ENCODE results near the gene SNX18. TPM values are rescaled to one million over a fixed set of nuclear protein-coding genes. Genes with fewer than 3 reads are reported as not detected.

The SNX18 gene
- polyA plus RNA-seq, 1 of the 3 experiments (the other 2 are of a cell fraction) = 4.6 TPM

DNA sequence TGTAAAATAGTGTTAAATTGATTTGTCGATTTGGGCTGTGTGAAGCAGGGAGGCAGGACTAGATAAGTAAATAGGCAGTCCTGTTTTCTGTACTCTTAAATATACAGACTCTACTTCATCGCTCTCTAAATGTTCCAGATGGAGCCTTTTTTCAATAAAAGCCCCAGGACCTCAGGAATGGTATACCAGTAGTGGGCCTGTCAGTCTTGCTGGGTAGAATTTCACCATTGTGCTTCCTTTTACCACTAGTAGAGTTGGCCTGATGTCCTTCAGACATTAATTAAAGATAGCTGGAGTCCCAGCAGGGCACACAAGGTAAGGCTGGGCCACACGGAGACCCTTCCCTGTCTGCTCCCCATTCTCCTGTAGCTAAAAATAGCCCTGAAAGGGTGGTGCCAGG lies 6.0 kb downstream of the SNX18 start:
- WGBS (ENCODE audit: low lambda C conversion rate) = 94% methylated on average over 3 of the region's 3 CpGs
- Histone ChIP-seq H3K9me3 (no peaks in the 10 kb centered on the region), H3K4me1 (ENCODE audit: control insufficient read depth in 1 of 2, insufficient read depth in 2 of 2, low read depth in 1 of 2, low read length in 1 of 2) (peaks cover 4 to 43% of the 10 kb centered on the region in 2 experiments; a peak in 3 of 4 replicates), H2AFZ (ENCODE audit: low read depth) (no peak overlapping the region), H3K36me3 (replicated peaks in 1 of 2; ENCODE audit: control insufficient read depth in 1 of 2, insufficient read depth in 2 of 2, low read length in 1 of 2) (peaks cover 6 to 8% of the 10 kb centered on the region in 2 experiments), H3K4me2 (no peak overlapping the region), H3K27me3 (ENCODE audit: insufficient read depth) (no peaks in the 10 kb centered on the region), H3F3A (replicated peaks; ENCODE audit: insufficient read depth) (no peaks in the 10 kb centered on the region), H3K9me2 (no peaks in the 10 kb centered on the region), H3K79me2 (ENCODE audit: insufficient read depth) (peaks cover 52% of the 10 kb centered on the region), H4K20me1 (ENCODE audit: insufficient read depth) (no peaks in the 10 kb centered on the region), H3K4me3 (ENCODE audit: low read depth in 2 of 2, low read length in 1 of 2) (no peak overlapping the region), H3K9ac (no peak overlapping the region), H3K27ac (ENCODE audit: low read depth in 2 of 2, low read length in 1 of 2) (no peak overlapping the region; a peak in 1 of 4 replicates)
- ChIA-PET CTCF (interaction anchor here (2.0 to 3.6 kb wide), 4 partner anchors 34 to 343 kb away, joined by 9 to 15 read pairs (median 11); no protein-coding TSS in a partner anchor), POLR2A (no interaction called here)
- DNase-seq = no peak
- no peak for TF ChIP-seq ELF1 (IDR thresholded peaks at IDR 0.05)
- no peak for TF ChIP-seq RFX5 (IDR thresholded peaks at IDR 0.05; ENCODE audit: low read length)
- TF ChIP-seq USF2 (IDR thresholded peaks at IDR 0.05; ENCODE audit: borderline replicate concordance, low read depth, low read length) = no peak
- TF ChIP-seq CTCF (IDR thresholded peaks at IDR 0.05) = no peak
- TF ChIP-seq FOXM1 (IDR thresholded peaks at IDR 0.05; ENCODE audit: low read depth) = no peak
- TF ChIP-seq GATA2 (CRISPR knock-in tag; IDR thresholded peaks at IDR 0.05) = no peak
- no peak for TF ChIP-seq NRF1 (IDR thresholded peaks at IDR 0.05; ENCODE audit: low read depth, low read length)

- ChIA-PET POLR2A (no interaction called here), CTCF (interaction anchor here (0.8 to 3.6 kb wide), 5 partner anchors 9 to 343 kb away, joined by 3 to 15 read pairs (median 9); no protein-coding TSS in a partner anchor)
- WGBS (ENCODE audit: low lambda C conversion rate) = 92% methylated on average over 8 of the region's 8 CpGs
- Histone ChIP-seq H4K20me1 (ENCODE audit: insufficient read depth) (no peaks in the 10 kb centered on the region), H3K79me2 (ENCODE audit: insufficient read depth) (peaks cover 51% of the 10 kb centered on the region), H3F3A (replicated peaks; ENCODE audit: insufficient read depth) (no peaks in the 10 kb centered on the region), H3K4me1 (ENCODE audit: control insufficient read depth in 1 of 2, insufficient read depth in 2 of 2, low read depth in 1 of 2, low read length in 1 of 2) (peaks cover 4 to 43% of the 10 kb centered on the region in 2 experiments; a peak in 3 of 4 replicates), H3K4me2 (no peak overlapping the region), H3K27me3 (ENCODE audit: insufficient read depth) (no peaks in the 10 kb centered on the region), H3K9ac (no peak overlapping the region), H3K9me2 (no peaks in the 10 kb centered on the region), H3K9me3 (no peaks in the 10 kb centered on the region), H2AFZ (ENCODE audit: low read depth) (no peak overlapping the region), H3K27ac (ENCODE audit: low read depth in 2 of 2, low read length in 1 of 2) (peak overlapping the region in 1 of 2 experiments; percentile 67; a peak in 2 of 4 replicates), H3K36me3 (replicated peaks in 1 of 2; ENCODE audit: control insufficient read depth in 1 of 2, insufficient read depth in 2 of 2, low read length in 1 of 2) (peaks cover 5 to 8% of the 10 kb centered on the region in 2 experiments), H3K4me3 (ENCODE audit: low read depth in 2 of 2, low read length in 1 of 2) (no peak overlapping the region)
- no peak for TF ChIP-seq CTCF (IDR thresholded peaks at IDR 0.05)
- TF ChIP-seq, protein P1, sequence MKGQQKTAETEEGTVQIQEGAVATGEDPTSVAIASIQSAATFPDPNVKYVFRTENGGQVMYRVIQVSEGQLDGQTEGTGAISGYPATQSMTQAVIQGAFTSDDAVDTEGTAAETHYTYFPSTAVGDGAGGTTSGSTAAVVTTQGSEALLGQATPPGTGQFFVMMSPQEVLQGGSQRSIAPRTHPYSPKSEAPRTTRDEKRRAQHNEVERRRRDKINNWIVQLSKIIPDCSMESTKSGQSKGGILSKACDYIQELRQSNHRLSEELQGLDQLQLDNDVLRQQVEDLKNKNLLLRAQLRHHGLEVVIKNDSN (IDR thresholded peaks at IDR 0.05; ENCODE audit: borderline replicate concordance, low read depth) = no peak
- TF ChIP-seq RXRA (IDR thresholded peaks at IDR 0.05; ENCODE audit: borderline replicate concordance, low read depth) = no peak
- TF ChIP-seq MXI1 (IDR thresholded peaks at IDR 0.05; ENCODE audit: low read depth, low read length) = no peak
- no peak for TF ChIP-seq MEF2A (IDR thresholded peaks at IDR 0.05; ENCODE audit: borderline replicate concordance, low read depth)
- TF ChIP-seq REST (IDR thresholded peaks at IDR 0.05; ENCODE audit: low read depth, low read length) = no peak
- no peak for TF ChIP-seq NRF1 (IDR thresholded peaks at IDR 0.05; ENCODE audit: low read depth, low read length)
- TF ChIP-seq FOXJ3 (CRISPR knock-in tag; IDR thresholded peaks at IDR 0.05) = no peak
- DNase-seq = no peak
Observed at GRCh38 chr5:54524082-54524481, 6.5 kb downstream of the SNX18 start.
